A673 (cell line): ENCODE results near the gene FAM114A1. TPM values are rescaled to one million over a fixed set of nuclear protein-coding genes. Genes with fewer than 3 reads are reported as not detected.

Source experiments
- BruUV-seq: library from RNA; stranded (reverse); fragments of 400-500 nt; replicated peaks from 2 replicates; lab custom pipeline; 2021; lab: Mats Ljungman, UMichigan
- CTCF ChIA-PET: fragments of 300-600 bp; sonication (Branson Sonifier 250); formaldehyde crosslinking; loops from one replicate; lab custom pipeline; 2022; ENCODE audit warnings: antibody characterized with exemption; lab: Charles Lee
- POLR2A ChIA-PET: fragments of 300-600 bp; sonication (Branson Sonifier 250); formaldehyde crosslinking; loops from one replicate; lab custom pipeline; 2022; ENCODE audit warnings: antibody characterized with exemption; ENCODE audit not compliant: low non-redundant PET; lab: Charles Lee
- DNase-seq: peaks from one replicate; pipeline ENCODE4 v3.0.0-alpha.2; 2015; ENCODE audit warnings: low spot score
- H3K27ac ChIP-seq: fragments of 200-600 bp; sonication (generic); 2 replicates; pipeline ENCODE4 v1.5.1; 2016; ENCODE audit warnings: mixed run types, low read depth, mild to moderate bottlenecking, mixed read lengths, antibody characterized with exemption, low read length; ENCODE audit not compliant: poor library complexity, severe bottlenecking
- H3K27me3 ChIP-seq: fragments of 200-600 bp; sonication (generic); replicated peaks from 2 replicates; pipeline ENCODE4 v1.6.1; 2017; ENCODE audit warnings: mixed run types, low read depth, mild to moderate bottlenecking, mixed read lengths, antibody characterized with exemption, low read length; ENCODE audit not compliant: insufficient read depth, poor library complexity
- H3K36me3 ChIP-seq: fragments of 200-600 bp; sonication (generic); 2 replicates; pipeline ENCODE4 v1.6.1; 2016; ENCODE audit warnings: mixed run types, mild to moderate bottlenecking, mixed read lengths, antibody characterized with exemption, low read length; ENCODE audit not compliant: insufficient read depth, poor library complexity, severe bottlenecking
- H3K4me1 ChIP-seq: fragments of 200-600 bp; sonication (generic); 2 replicates; pipeline ENCODE4 v1.6.1; 2017; ENCODE audit warnings: mixed run types, mild to moderate bottlenecking, mixed read lengths, antibody characterized with exemption, low read length; ENCODE audit not compliant: insufficient read depth, poor library complexity, severe bottlenecking
- H3K4me3 ChIP-seq: fragments of 200-600 bp; sonication (generic); 2 replicates; pipeline ENCODE4 v1.5.1; 2016; ENCODE audit warnings: low read depth, mixed run types, mild to moderate bottlenecking, mixed read lengths, low read length; ENCODE audit not compliant: poor library complexity, severe bottlenecking
- H3K9me3 ChIP-seq: fragments of 200-600 bp; sonication (generic); 2 replicates; pipeline ENCODE4 v1.6.1; 2016; ENCODE audit warnings: mixed run types, low read depth, mild to moderate bottlenecking, mixed read lengths, antibody characterized with exemption, low read length; ENCODE audit not compliant: poor library complexity, severe bottlenecking
- EZH2 ChIP-seq: fragments of 200-600 bp; sonication (generic); IDR thresholded peaks from 2 replicates; pipeline ENCODE4 v1.6.1; 2017; ENCODE audit warnings: borderline replicate concordance, low read depth, mild to moderate bottlenecking, mixed read lengths, antibody characterized with exemption, low read length; ENCODE audit not compliant: poor library complexity, severe bottlenecking
- intact Hi-C: fragments of 100-400 bp; cut with micrococcal nuclease; formaldehyde crosslinking; loops from one replicate; pipeline ENCODE4 v1.10.0; 2022; ENCODE audit not compliant: unreplicated experiment
- total RNA-seq: library from RNA; stranded (reverse); gene quantifications from 2 replicates; pipeline ENCODE4 v1.2.3, GENCODE V29; 2021
- TF ChIP-seq, protein P1 (sequence below): fragments of 300-800, 200-600 bp; sonication (generic); conservative IDR thresholded peaks from 2 replicates; pipeline ENCODE4 v1.5.1; 2017; ENCODE audit warnings: low read depth, mild to moderate bottlenecking, antibody characterized with exemption, low read length, moderate library complexity, mixed read lengths

Gene FAM114A1
- total RNA-seq, 1 experiment from 2014 or later, result 4.2 TPM

DNA sequence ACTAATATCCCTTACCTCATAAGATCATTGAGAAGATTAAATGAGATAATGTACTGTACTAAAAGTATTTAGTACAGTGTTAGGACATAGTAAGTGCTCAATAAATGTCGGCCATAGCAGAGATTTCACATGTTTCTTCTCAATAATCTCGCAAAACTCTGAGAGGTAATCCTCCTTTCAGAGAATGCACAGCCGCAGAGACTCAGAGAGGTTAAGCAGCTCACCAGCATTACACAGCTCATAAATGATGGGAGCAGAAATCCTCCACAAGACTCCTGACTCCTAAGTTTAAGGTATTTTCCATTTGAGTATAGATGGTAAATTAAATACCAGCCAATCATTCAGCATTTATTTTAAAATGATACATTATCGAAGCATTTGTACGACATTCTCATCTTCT, 34.6 kb downstream of the FAM114A1 start:
- Histone ChIP-seq H3K4me3 (no peak overlapping the region), H3K27me3 (no peaks in the 10 kb centered on the region), H3K36me3 (no peaks in the 10 kb centered on the region), H3K27ac (no peak overlapping the region), H3K4me1 (no peaks in the 10 kb centered on the region), H3K9me3 (no peaks in the 10 kb centered on the region)
- DNase-seq, result no peak
- intact Hi-C loops, result loop anchor here (1.0 to 10.0 kb wide), 2 partner anchors 233 to 533 kb away; no protein-coding TSS in a partner anchor
- no TSS peak for BruUV-seq
- ChIA-PET POLR2A (no interaction called here), CTCF (interaction anchor here (0.7 to 2.1 kb wide), 4 partner anchors 143 to 233 kb away, joined by 3 to 24 read pairs (median 4); no protein-coding TSS in a partner anchor)
- TF ChIP-seq EZH2, result no peak
- TF ChIP-seq, protein P1, sequence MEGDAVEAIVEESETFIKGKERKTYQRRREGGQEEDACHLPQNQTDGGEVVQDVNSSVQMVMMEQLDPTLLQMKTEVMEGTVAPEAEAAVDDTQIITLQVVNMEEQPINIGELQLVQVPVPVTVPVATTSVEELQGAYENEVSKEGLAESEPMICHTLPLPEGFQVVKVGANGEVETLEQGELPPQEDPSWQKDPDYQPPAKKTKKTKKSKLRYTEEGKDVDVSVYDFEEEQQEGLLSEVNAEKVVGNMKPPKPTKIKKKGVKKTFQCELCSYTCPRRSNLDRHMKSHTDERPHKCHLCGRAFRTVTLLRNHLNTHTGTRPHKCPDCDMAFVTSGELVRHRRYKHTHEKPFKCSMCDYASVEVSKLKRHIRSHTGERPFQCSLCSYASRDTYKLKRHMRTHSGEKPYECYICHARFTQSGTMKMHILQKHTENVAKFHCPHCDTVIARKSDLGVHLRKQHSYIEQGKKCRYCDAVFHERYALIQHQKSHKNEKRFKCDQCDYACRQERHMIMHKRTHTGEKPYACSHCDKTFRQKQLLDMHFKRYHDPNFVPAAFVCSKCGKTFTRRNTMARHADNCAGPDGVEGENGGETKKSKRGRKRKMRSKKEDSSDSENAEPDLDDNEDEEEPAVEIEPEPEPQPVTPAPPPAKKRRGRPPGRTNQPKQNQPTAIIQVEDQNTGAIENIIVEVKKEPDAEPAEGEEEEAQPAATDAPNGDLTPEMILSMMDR, result no peak

DNA sequence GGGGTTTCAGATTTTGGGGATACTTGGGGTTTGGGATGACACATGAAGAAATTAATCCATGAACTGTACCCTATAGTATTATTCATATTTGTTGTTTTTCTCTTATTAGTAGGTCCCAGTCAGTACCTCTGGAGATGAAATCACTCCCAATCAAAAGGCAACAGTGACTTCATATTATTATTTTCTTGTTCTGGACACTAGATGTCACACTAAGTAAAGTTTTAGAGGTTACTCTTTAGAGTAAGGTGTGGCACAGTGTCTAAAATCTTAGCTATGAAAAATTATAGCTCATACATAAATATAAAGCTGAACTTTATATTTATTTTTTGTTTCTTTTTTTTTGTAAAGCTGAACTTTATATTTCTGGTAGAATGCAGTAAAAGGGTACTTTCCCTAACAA, 35.1 kb downstream of the FAM114A1 start:
- Histone ChIP-seq H3K36me3 (no peaks in the 10 kb centered on the region), H3K9me3 (no peaks in the 10 kb centered on the region), H3K4me3 (no peak overlapping the region), H3K4me1 (no peaks in the 10 kb centered on the region), H3K27ac (no peak overlapping the region), H3K27me3 (no peaks in the 10 kb centered on the region)
- DNase-seq, result peak; percentile 54
- intact Hi-C loops, result loop anchor here (1.0 to 10.0 kb wide), 2 partner anchors 233 to 532 kb away; no protein-coding TSS in a partner anchor
- ChIA-PET CTCF (interaction anchor here (0.5 to 2.1 kb wide), 4 partner anchors 229 to 530 kb away, joined by 4 to 24 read pairs (median 4); no protein-coding TSS in a partner anchor), POLR2A (no interaction called here)
- no TSS peak for BruUV-seq
- no peak for TF ChIP-seq EZH2
- TF ChIP-seq, protein P1, result peak; percentile 57

DNA sequence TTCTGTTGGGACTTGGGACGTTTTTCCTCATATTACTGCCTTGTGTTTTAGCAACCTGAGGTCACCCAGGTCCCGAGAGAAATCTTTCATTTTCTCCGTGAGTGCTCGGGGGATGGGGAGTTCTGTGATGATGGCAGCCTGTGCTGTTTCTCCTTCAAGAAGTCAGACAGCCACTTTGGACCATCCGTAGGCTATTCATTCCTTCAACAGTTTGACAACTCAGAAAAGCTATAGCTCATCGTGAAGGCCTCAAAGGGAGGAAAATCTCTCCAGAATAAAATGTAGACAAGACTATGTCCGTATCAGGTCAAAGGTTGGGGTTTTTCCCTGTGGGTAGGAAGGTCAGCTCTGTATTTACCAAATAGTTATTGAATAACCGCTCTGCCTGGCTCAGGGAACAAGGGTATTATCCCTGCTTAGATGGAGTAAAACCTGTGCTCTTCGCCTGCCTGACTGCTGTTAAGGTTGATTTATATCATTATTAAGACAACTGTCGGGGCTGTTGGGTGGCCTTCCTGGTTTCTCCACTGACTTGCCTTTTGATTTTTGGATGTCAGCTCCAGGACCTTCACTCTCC, 36.6 kb downstream of the FAM114A1 start:
- Histone ChIP-seq H3K9me3 (no peaks in the 10 kb centered on the region), H3K4me1 (no peaks in the 10 kb centered on the region), H3K27ac (no peak overlapping the region), H3K4me3 (no peak overlapping the region), H3K36me3 (no peaks in the 10 kb centered on the region), H3K27me3 (no peaks in the 10 kb centered on the region)
- TF ChIP-seq, protein P1, result no peak
- TF ChIP-seq EZH2, result no peak
- ChIA-PET CTCF (interaction anchor here (0.5 kb wide), 1 partner anchor 461 kb away, joined by 7 read pairs; no protein-coding TSS in a partner anchor), POLR2A (no interaction called here)
- no peak for DNase-seq
- intact Hi-C loops, result loop anchor here (10.0 kb wide), 1 partner anchor 531 kb away; no protein-coding TSS in a partner anchor
- no TSS peak for BruUV-seq
